GM21390 (cell line): ENCODE measurements around the gene ZNF641.
A peak's percentile ranks its signal among the peaks of the same experiment; 100 is the strongest.

ENCODE experiments used
- ATAC-seq: cut with Tn5 transposase; IDR thresholded peaks from one replicate; pipeline ENCODE4 v1.9.1; 2021; ENCODE audit not compliant: unreplicated experiment

ZNF641 gene

DNA sequence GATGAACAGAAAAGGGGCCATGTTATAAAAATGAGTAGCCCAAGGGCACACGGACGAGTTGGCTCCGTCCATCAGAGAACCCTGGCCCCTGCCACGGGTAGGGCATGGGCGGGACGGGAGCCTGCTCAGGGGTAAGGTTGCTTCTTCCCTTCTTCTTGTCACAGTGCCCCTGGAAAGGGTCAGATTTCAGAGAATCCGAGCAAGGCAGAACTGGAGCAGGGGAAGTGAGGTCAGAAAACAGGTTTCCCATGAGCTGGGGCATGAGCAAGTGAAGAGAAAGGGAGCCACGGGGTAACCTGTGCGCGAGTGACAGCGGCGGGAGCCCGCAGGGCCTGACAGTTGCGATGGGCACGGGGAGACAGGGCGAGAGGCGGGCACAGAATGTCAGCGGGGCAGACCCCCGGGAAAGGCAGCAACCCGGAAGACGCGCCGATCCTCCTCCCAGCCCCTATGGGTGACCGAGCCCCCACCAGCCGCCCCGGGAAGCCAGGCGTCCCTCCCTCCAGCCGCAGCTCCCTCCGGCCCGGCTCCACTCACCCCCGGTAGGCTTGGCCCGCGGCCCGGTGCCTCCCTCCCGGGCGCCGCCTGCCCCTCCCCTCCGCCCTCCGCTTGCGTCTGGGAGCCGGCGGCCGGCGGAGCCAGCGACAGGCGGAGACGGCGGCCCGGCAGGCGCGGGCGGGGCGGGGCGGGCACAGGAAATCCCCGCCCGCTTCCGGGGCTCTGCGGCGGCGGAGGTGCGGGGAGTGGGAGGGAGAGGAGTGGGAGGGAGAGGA is at the start of gene ZNF641:
Gene ZNF641 (minus strand): TSS at position 671 of the 773 bp plus-strand sequence. CDS start 2,829 bp downstream, outside the sequence.
- ATAC-seq: peak; percentile 81

DNA sequence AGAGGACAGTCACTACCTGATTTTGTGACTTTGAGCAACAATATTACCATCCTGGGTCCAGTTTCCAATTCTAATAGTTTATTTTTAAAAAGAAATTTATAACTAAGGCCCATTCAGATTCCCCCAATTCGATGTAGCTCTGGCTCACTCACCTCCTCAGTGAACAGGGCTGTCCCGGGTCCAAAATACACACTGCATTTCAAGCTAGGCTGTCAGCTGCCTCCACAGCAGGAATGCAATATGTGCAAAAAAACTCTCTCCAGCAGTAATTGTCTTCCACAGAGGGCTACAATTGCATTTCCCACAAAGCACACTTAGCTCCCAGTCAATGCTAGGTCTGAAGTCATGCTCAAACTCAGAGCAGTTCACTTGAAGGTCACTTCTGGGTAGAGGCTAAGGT is 39.3 kb upstream of the ZNF641 start:
- ATAC-seq: no peak

DNA sequence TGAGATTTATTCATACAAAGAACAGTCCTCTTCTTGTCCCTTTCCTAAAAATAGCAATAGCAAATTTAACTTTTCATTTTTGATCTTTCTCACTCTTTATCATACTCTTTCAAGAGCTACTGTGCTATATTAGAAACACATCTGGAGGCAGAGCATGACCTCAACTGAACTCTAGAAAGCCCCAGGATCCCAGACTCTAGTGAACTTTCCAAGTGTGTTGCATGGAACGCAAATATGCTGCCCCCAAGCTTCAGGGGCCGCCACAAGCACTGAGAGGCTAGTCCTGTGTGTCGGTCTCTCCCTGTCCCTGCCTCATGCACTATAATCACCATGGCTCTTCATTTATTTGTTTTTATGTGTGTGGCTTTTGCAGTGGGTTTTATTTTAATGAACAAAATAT is 38.7 kb upstream of the ZNF641 start:
- ATAC-seq: no peak

DNA sequence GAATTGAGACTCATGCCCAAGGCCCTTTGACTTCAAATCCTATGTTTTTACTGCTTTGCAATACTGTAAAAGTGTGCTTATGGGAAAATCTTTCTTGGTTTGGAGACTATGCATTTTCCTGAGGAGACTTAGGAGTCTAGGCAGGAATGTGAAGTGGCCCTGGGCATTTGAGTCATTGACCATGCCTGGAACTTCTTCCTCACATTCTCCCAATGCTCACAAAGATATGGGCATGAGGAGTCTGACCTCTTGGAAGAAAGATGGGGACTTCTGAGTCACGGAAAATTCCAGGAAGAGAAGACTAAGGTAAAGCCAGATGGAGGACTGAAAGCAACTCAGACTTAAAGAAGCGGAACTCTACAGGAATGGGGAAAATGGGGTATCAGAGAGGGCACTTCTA is 38.2 kb upstream of the ZNF641 start:
- no peak for ATAC-seq

DNA sequence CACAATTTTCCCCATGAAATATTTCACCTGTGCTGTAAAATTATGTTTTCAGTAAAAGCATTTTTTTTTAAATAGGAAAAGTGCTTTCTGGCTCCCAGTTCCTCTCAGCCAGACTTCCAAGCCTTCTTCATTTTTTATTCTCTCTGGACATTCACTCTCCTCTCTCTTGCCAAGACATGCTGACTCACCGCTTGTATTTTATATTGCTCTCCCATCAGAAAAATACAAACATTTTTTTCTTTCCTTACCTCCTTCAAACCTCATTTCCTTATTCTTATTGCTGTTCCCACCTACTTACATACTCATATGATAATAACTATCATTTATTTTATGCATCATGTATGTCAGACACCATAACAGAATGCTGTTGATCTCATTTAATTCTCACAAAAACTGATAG is 37.7 kb upstream of the ZNF641 start:
- ATAC-seq: no peak

DNA sequence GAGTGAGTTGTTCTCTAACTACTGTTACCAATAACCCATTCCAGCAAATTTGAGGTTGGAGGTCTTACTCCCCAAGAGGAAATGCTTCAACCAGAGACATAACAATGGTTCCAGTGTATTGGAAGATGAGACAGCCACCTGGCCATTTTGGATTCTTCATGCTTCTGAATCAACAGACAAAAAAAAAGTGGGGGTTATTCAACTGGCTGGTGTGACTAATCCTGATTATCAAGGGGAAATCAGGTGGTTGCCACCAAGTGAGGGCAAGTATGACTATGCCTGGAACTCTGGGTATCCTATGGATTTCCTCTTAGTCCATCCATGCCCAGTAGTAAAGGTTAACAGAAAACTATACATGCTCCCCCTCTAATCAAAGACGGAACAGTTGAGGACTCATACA is 29.9 kb upstream of the ZNF641 start:
- no peak for ATAC-seq

DNA sequence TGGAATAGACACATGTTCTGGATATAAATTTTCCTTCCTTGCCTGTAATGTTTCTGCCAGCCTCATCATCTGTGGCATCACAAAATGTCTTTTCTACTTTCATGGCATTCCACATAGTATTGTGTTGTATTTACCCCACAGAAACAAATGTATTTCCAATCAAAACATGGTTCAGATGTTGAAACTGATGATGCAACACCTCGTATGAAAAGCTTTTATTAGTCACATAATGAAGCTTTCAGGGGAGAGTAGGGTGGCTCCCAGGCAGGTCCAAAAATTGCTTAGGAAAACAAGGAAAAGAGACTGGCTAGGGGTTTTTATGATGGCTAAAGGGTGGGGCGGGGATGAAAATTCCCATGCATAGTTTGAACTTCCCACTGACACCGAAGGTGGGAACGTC is 29.1 kb upstream of the ZNF641 start:
- no peak for ATAC-seq

DNA sequence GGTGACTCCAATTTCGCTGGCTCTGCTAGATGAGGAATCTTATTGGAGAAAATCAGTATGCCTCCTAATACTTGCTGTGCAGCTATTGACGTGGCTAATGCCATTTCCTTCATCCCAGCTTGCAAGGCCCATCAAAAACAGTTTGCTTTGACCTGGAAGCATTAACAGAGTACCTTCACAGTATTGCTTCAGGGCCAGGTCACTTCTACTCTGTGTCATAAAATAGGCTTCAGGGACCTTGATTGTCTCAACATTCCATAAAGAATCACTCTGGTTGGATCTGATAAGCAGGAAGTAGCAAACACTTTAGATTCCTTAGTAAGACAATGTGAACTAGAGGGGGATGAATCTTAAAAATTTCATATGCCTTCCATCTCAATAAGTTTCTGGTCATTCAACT is 26.9 kb upstream of the ZNF641 start:
- no peak for ATAC-seq

DNA sequence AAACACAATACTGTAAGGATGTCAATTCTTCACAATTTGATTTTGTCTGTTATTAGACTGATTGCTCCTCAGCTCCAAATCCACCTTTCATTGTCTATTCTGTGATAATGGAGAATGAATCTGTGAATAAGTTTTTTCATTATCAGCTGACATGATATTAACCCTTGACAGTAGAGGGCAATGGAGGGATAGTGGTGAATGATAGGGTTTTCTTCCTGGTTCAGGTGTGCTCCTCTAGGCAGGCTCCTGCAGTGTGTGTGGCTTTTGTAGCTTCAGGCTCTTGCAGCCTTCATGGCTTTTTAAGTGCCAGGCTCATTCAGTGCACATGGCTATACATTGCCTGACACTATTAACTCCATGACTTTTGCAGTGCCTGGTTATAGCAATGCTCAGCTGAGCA is 23.4 kb upstream of the ZNF641 start:
- ATAC-seq: no peak

DNA sequence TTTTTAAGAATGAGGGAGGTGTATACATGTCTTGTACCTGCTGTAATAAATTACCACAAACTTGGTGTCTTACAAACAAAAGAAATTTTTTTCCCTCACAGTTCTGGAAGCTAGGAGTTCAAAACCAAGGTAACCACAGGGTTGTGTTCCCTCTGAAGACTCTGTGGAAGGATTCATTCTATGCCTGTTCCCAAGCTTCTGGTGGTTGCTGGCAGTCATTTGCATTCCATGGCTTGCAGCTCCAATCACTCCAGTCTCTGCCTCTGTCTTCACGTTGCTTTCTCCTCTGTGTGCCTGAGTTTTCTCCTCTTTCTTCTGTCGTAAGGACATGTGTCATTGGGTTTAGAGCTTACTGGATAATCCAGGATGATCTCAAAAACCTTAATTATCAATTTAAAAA is 15.4 kb upstream of the ZNF641 start:
- no peak for ATAC-seq

DNA sequence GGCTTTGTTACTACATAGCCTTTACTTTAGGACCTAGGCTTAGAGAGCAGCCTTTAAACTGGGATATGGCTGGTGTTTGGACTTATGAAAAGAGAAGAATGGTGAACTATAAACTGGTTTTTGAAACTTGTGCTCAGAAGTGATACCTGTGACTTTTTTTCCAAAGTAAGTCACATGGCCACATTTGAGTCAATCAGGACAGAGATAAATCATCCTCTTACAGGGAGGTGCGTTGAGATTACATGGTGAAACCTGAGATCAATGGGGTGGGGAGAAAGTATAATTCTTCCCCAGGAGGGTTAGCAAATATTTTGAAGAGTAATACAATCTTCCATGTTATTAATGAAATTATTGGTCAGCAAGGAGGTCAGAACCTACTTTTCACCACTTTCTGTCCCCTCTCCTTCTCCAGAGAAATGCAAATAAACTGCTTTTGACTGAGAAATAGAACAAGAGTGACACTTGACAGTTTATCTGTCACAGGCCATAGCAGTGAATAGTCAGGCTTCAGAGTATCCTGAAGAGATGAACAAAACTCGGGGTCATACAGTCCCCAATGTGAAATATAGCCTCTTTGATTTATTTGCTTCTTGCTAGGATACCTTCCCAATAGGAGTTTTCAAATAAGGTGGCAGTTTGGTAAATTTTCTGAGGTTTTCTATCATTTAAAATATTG is 11.1 kb upstream of the ZNF641 start:
- no peak for ATAC-seq

DNA sequence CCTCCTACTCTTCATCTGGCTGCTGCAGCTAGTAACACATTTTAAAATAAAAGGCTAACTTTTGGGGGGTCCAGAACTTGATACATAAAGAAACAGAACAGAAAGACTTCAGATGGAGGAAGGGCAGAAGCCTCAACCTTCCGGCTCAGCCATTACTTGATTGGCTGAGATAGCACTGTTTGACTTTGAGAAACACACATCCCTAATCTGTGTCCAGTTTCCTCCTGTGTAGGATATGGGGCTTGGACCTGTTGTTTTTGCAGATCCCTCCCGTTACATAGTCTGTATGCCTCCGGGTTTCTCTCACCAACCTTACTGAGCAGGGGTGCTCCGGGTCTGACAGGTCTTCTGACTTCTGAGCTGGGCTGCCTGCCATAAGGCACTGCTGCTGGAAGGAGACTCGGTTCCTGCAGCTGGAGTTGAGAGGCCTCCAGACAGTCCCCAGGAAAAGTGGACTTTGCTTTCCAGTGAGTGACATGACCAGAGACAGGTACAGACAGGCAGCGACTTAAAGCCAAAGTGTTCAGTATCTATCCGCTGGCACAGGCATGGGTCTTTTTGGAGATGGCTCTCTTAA is 8.3 kb upstream of the ZNF641 start:
- ATAC-seq: no peak

DNA sequence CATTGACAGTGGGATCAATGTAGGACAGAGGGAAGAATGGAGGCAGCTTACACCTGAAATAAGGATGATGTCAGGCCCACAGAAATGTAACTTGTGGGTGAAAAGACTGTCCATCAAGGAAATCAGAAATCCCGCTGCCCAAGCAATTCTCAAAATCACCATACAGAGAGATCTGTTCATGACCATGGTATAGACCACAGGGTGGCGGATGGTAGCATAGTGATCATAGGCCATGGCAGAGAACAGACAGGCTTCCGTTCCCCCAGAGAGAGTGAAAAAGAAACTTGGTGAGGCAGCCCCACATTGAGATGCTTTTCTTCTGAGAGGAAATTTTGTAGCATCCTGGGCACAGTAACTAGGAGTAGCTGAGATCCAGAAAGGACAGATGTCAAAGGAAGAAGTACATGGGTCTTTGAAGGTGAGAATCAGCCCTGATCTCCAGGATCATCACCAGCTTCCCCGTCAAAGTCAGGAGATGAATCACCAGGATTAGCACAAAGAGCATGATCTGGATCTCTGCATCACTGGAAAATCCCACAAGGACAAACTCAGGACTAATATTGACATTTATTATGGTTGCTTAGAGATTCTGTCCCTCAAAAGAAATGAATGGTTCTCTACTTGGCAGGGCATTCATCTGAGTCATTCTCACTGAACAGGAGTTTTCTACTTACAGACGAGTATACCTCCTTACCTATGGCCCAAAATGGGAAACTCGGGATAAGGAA is 5.5 kb upstream of the ZNF641 start:
- no peak for ATAC-seq

DNA sequence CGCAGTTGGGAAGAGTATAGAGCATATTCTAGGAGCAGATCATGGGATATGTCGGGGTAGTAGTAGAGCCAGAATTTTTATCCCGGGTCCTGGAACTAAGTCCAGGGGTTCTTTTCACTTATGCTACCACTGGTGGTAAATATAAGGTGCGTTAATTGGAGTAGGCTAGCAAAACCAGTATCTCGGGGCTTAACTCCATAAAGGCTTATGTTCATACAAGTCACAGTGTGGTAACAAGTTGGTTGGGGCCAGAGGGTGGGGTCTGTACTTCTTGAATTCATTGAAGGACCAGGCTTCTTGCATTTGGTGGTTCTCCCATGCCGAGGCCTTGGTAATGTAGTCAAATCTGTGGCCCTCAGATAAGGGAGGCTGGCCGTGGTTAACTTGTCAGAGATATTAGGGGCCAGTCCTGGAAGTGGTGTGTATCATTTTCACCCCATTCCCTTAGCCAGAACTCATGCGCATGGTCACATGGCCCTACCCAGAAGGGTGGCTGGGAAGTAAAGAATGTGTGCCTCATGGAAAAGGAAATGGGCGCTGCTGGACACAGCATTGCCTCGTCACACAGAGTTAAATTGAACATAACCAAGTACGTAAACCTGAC is 1.5 kb upstream of the ZNF641 start:
- no peak for ATAC-seq

DNA sequence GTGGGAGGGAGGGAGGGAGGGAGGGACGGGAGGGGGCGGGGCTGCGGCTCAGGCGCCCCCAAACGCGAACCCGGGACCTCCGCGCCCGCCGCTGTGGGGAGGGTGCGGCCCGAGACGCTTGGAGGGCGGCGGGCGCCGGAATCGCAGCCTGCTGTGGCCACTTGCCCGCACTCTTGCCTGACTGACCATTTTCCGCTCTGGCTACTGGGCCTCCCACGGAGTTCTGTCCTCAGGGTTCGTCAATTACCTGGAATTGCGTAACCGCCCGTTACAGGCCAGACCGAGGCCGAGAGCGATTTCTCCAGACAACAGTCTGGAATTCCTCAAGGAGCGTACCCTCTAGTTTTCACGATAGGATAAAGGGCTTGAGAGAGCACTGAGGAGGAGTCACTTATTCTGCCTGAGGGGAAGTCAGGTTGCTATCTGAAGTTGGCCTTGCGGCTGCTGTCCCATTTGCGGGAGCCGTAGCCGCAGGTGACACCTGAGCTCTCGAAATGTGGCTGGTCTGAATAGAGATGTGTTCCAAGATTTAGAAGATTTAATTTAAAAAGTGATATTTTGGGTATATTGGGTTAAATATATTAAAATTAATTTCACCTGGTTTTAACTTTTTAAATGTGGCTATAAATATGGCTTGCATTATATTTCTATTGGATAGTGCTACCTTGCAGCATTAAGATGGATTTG is 446 bp upstream of the ZNF641 start:
- peak; percentile 43 for ATAC-seq

DNA sequence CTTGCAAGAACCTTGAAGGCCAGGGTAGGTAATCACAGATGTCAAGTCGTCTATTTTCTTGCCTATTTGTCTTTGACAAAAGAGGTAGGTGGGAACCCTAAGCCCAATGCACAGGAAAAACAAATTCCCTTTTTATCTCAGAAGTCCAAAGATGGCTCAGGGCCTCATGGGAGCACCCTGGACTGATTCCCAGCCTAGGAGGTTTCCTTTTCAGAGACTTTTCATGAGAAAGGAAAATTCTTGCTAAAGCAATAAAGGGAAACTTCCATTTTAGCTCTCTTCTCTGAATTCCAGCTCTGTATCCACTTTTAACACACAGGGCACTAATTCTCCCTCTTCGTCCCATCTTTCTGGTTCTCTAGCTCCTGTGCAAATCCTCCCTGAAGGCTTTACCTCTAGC is 1.2 kb downstream of the ZNF641 start:
- ATAC-seq: no peak

DNA sequence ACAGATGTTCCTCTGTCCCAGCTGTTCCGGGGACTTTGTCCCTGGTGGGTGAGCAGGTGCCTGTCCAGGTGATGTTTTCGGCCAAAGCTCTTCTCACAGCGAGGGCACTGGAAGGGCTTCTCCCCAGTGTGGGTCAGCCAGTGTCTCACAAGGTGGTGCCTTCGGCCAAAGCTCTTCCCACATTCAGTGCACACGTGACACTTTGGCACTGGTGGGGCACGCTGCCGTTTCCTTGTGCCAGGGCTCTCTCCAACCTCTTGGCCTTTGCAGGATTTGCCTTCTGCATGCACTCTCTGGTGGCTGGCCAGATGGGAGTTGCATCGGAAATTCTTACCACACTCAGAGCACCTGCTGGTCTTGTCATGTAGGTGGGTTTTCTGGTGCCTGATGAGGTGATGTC is 7.7 kb downstream of the ZNF641 start:
- no peak for ATAC-seq

DNA sequence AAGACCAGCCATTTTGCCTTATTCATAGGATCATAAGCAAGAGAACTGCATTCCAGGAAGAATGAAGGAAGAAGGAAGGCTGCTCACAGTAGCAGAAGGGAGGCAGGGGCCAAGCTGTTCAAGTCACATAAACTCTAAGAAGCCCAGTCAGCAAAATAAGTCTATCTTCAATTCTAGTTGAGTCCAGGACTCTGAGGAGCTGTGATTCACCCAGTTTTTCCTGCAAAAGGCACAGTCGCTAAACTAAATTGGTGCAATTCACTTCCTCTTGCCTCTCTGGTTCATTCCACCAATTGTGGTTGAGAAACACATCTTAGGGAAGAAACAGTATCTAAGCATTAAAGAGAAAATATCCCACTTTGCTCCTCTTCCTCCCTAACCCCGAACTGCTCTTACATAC is 9.8 kb downstream of the ZNF641 start:
- ATAC-seq: no peak

DNA sequence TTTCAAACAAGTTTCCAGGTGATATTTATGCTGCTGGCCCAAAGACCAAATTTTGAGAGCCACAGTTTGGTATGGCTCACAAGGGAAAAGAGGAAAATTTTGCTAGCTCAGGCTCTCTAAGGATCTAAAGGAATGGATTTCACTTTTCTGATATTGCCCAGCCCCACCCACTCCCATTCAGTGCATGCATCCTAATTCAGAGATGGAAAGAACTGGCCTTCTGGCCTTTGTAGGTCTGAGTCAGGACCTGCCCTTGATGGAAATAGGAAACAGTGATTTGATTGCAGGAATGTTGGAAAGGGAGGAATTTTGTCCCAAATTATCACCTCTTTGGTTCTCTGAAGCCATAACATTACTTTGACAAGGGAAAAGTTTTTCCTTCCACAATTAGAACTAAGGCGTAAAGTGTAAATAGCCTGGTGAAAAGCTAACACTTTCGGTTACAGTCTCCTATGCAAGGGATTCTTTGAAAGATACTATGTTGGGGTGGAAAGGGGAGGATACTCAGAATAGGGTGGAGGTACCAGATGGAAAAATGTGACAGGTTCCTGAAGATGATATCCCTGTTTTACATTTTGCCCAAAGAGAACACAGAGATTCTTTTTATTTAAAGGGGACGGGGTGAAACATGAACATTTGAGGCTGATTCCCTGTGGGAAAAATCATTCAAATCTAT is 11.1 kb downstream of the ZNF641 start:
- ATAC-seq: no peak

DNA sequence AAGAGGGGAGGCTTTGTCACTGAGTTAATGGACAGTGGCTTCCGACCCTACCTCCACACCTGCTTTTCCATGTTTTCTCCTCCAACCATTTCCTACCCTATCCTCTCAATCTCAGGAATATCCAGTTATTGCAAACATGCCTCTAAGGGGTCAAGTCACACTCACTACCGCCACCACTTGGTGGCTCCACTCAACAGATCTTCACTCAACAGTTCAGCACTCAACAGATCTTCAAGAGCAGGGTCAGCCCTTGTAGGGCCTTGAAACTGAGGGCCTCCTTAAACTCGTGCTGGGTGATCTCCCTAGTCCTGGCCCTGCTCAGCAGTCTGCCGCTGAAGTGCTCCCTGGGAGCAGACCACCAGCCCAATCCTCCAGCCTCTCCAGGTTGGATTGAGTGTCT is 14.2 kb downstream of the ZNF641 start:
- no peak for ATAC-seq
